Activated CD8-positive, alpha-beta T cell treated with anti-CD3 and anti-CD28 coated beads for 36 hours (primary cell): Measurements from ENCODE around the gene MAST4. TPM values are rescaled to one million over a fixed set of nuclear protein-coding genes. Genes with fewer than 3 reads are reported as not detected.

Experiments used
- ATAC-seq: fragments of 200-7000 bp; cut with Tn5 transposase; one replicate; pipeline ENCODE4 v1.10.0; 2021; ENCODE audit warnings: mild to moderate bottlenecking, moderate library complexity
- CTCF ChIA-PET: fragments of 350-600 bp; sonication (Branson Sonifier 250); formaldehyde crosslinking; loops from one replicate; lab custom pipeline; 2021; ENCODE audit warnings: antibody characterized with exemption; lab: Charles Lee
- POLR2A ChIA-PET: fragments of 350-600 bp; sonication (Branson Sonifier 250); formaldehyde crosslinking; loops from one replicate; lab custom pipeline; 2021; ENCODE audit warnings: antibody characterized with exemption; lab: Charles Lee
- DNase-seq: peaks from one replicate; pipeline ENCODE4 v3.0.0-alpha.2; 2020
- H3K27ac Mint-ChIP-seq: one replicate; pipeline ENCODE4 v1.8.0; 2021; ENCODE audit warnings: mild to moderate bottlenecking, mixed read lengths
- H3K27me3 Mint-ChIP-seq: one replicate; pipeline ENCODE4 v1.8.0; 2021; ENCODE audit warnings: mixed read lengths
- H3K36me3 Mint-ChIP-seq: one replicate; pipeline ENCODE4 v1.8.0; 2021; ENCODE audit warnings: low read depth, mixed read lengths
- H3K4me1 Mint-ChIP-seq: one replicate; pipeline ENCODE4 v1.8.0; 2021; ENCODE audit warnings: low read depth, mixed read lengths
- H3K4me3 Mint-ChIP-seq: one replicate; pipeline ENCODE4 v1.8.0; 2021; ENCODE audit warnings: mild to moderate bottlenecking, moderate library complexity, mixed read lengths
- H3K9me3 Mint-ChIP-seq: one replicate; pipeline ENCODE4 v1.8.0; 2021; ENCODE audit warnings: mixed read lengths
- CTCF ChIP-seq: fragments of 200-600 bp; IDR thresholded peaks from one replicate; pipeline ENCODE4 v1.8.0; 2022; ENCODE audit warnings: antibody characterized with exemption, mild to moderate bottlenecking
- intact Hi-C: fragments of 100-400 bp; cut with micrococcal nuclease; formaldehyde crosslinking; loops from one replicate; pipeline ENCODE4 v1.10.0; 2022
- total RNA-seq, 2 experiments: library from RNA; stranded (reverse); gene quantifications; one replicate each; pipeline ENCODE4 v1.2.3, GENCODE V29; 2021

Gene MAST4
- total RNA-seq, 2 experiments from 2014 or later = 7.6 to 10.0 TPM

GRCh38 chr5:66987540-66987939 is 391.3 kb downstream of the MAST4 start:
- peaks cover 6% of the 10 kb centered on the region for H3K4me1 Mint-ChIP-seq
- H3K27ac Mint-ChIP-seq = no peak overlapping the region
- TF ChIP-seq CTCF = no peak
- no peaks in the 10 kb centered on the region for H3K9me3 Mint-ChIP-seq
- intact Hi-C loops = no loop called here
- no peak overlapping the region for H3K4me3 Mint-ChIP-seq
- POLR2A ChIA-PET = interaction anchor here (0.6 to 1.1 kb wide), 2 partner anchors 8 to 17 kb away, joined by 3 to 4 read pairs; no protein-coding TSS in a partner anchor
- CTCF ChIA-PET = interaction anchor here (0.7 to 2.5 kb wide), 27 partner anchors 9 to 681 kb away, joined by 3 to 32 read pairs (median 4); no protein-coding TSS in a partner anchor
- H3K27me3 Mint-ChIP-seq = peaks cover 6% of the 10 kb centered on the region
- ATAC-seq = no peak
- H3K36me3 Mint-ChIP-seq = no peaks in the 10 kb centered on the region
- no peak for DNase-seq

- peak; percentile 91 for TF ChIP-seq CTCF
- Mint-ChIP-seq H3K36me3 (no peaks in the 10 kb centered on the region), H3K4me1 (peaks cover 7% of the 10 kb centered on the region), H3K27ac (no peak overlapping the region), H3K4me3 (no peak overlapping the region), H3K9me3 (no peaks in the 10 kb centered on the region), H3K27me3 (peaks cover 6% of the 10 kb centered on the region)
- POLR2A ChIA-PET = interaction anchor here (0.6 kb wide), 1 partner anchor 9 kb away, joined by 4 read pairs; no protein-coding TSS in a partner anchor
- intact Hi-C loops = no loop called here
- CTCF ChIA-PET = interaction anchor here (0.7 to 2.5 kb wide), 27 partner anchors 10 to 682 kb away, joined by 3 to 32 read pairs (median 4); no protein-coding TSS in a partner anchor
- ATAC-seq = peak; percentile 79
- DNase-seq = no peak
Observed at GRCh38 chr5:66987949-66988838, 392.0 kb downstream of the MAST4 start.

GRCh38 chr5:66989286-66989685 is 393.1 kb downstream of the MAST4 start:
- CTCF ChIA-PET = interaction anchor here (0.7 to 2.4 kb wide), 10 partner anchors 9 to 225 kb away, joined by 3 to 12 read pairs (median 4); no protein-coding TSS in a partner anchor
- H3K36me3 Mint-ChIP-seq = no peaks in the 10 kb centered on the region
- H3K27ac Mint-ChIP-seq = no peak overlapping the region
- DNase-seq (no peak), ATAC-seq (no peak)
- H3K4me1 Mint-ChIP-seq = peaks cover 7% of the 10 kb centered on the region
- TF ChIP-seq CTCF = no peak
- no peaks in the 10 kb centered on the region for H3K9me3 Mint-ChIP-seq
- H3K27me3 Mint-ChIP-seq = peaks cover 4% of the 10 kb centered on the region
- intact Hi-C loops = no loop called here
- H3K4me3 Mint-ChIP-seq = no peak overlapping the region
- POLR2A ChIA-PET = no interaction called here

GRCh38 chr5:66989781-66990180 is 393.6 kb downstream of the MAST4 start:
- H3K4me1 Mint-ChIP-seq = peaks cover 7% of the 10 kb centered on the region
- DNase-seq (no peak), ATAC-seq (no peak)
- no peak for TF ChIP-seq CTCF
- H3K36me3 Mint-ChIP-seq = no peaks in the 10 kb centered on the region
- no peak overlapping the region for H3K4me3 Mint-ChIP-seq
- H3K9me3 Mint-ChIP-seq = no peaks in the 10 kb centered on the region
- no peak overlapping the region for H3K27ac Mint-ChIP-seq
- POLR2A ChIA-PET = no interaction called here
- intact Hi-C loops = no loop called here
- H3K27me3 Mint-ChIP-seq = peaks cover 4% of the 10 kb centered on the region
- CTCF ChIA-PET = interaction anchor here (0.7 to 2.4 kb wide), 9 partner anchors 9 to 225 kb away, joined by 3 to 9 read pairs (median 4); no protein-coding TSS in a partner anchor

GRCh38 chr5:66991746-66992145 is 395.6 kb downstream of the MAST4 start:
- Mint-ChIP-seq H3K4me1 (peaks cover 7% of the 10 kb centered on the region), H3K9me3 (no peaks in the 10 kb centered on the region), H3K36me3 (no peaks in the 10 kb centered on the region), H3K4me3 (no peak overlapping the region), H3K27me3 (peaks cover 4% of the 10 kb centered on the region), H3K27ac (no peak overlapping the region)
- TF ChIP-seq CTCF = no peak
- DNase-seq (no peak), ATAC-seq (no peak)
- intact Hi-C loops = no loop called here
- ChIA-PET CTCF (no interaction called here), POLR2A (no interaction called here)
